Endothelial cell of umbilical vein (primary cell): Measurements from ENCODE around the gene SEMA7A. TPM values are rescaled to one million over a fixed set of nuclear protein-coding genes. Genes with fewer than 3 reads are reported as not detected.

Experiments used
- BruUV-seq: library from RNA; stranded (reverse); fragments of 400-500 nt; replicated peaks from 2 replicates; lab custom pipeline; 2021; lab: Mats Ljungman, UMichigan
- CTCF ChIA-PET: fragments of 300-600, 350-600 bp; sonication (Branson Sonifier 250); formaldehyde crosslinking; loops from one replicate; lab custom pipeline; 2021; ENCODE audit warnings: antibody characterized with exemption, inconsistent platforms; lab: Charles Lee
- POLR2A ChIA-PET: fragments of 300-600, 350-600 bp; sonication (Branson Sonifier 250); formaldehyde crosslinking; loops from one replicate; lab custom pipeline; 2021; ENCODE audit warnings: antibody characterized with exemption, inconsistent platforms; lab: Charles Lee
- DNase-seq: peaks from one replicate; pipeline ENCODE4 v3.0.0-alpha.2; 2011; ENCODE audit warnings: low read depth, low spot score
- FAIRE-seq: peaks from 2 replicates; lab custom pipeline; 2011; peaks lifted over from hg19 to GRCh38; lab: Jason Lieb, UNC
- H2AFZ ChIP-seq: 2 replicates; pipeline ENCODE4 v1.6.0; 2012; ENCODE audit warnings: low read depth, low read length, control low read depth, inconsistent platforms
- H3K27ac ChIP-seq: 2 replicates; pipeline ENCODE4 v1.5.1; 2011; ENCODE audit warnings: low read depth, mild to moderate bottlenecking, control low read depth, low read length, moderate library complexity; ENCODE audit not compliant: insufficient read depth
- H3K27me3 ChIP-seq, 2 experiments: 2 replicates each; pipeline versions ENCODE4 v1.6.0 to v1.6.1; 2011; ENCODE audit warnings: low read length in 2 of 2, mixed read lengths in 1 of 2; ENCODE audit not compliant: control insufficient read depth in 2 of 2, insufficient read depth in 2 of 2
- H3K36me3 ChIP-seq, 2 experiments: 2 replicates in 1 of 2; 3 replicates in 1 of 2; pipeline ENCODE4 v1.5.1; 2011; ENCODE audit warnings: low read length in 2 of 2, mild to moderate bottlenecking in 1 of 2, moderate library complexity in 1 of 2; ENCODE audit not compliant: control insufficient read depth in 2 of 2, insufficient read depth in 2 of 2; ENCODE audit errors: extremely low read depth in 1 of 2
- H3K4me1 ChIP-seq: 3 replicates; pipeline ENCODE4 v1.5.1; 2011; ENCODE audit warnings: mild to moderate bottlenecking, low read length; ENCODE audit not compliant: control insufficient read depth, insufficient read depth; ENCODE audit errors: extremely low read depth
- H3K4me2 ChIP-seq: 2 replicates; pipeline ENCODE4 v1.6.1; 2011; ENCODE audit warnings: low read length, control low read depth, mixed read lengths; ENCODE audit not compliant: insufficient read depth
- H3K4me3 ChIP-seq, 3 experiments: fragments of 200-600 bp in 1 of 3; sonication (generic), shearing (Covaris generic) in 1 of 3; replicated peaks in 1 of 3; 2 replicates each; pipeline ENCODE4 v1.5.1; 2011 to 2016; ENCODE audit warnings: control low read depth in 3 of 3, low read length in 3 of 3, mild to moderate bottlenecking in 2 of 3, inconsistent platforms in 1 of 3, low read depth in 1 of 3, moderate library complexity in 1 of 3; ENCODE audit not compliant: insufficient read depth in 1 of 3
- H3K79me2 ChIP-seq: 2 replicates; pipeline ENCODE4 v1.6.0; 2012; ENCODE audit warnings: low read length, inconsistent platforms; ENCODE audit not compliant: control insufficient read depth, insufficient read depth
- H3K9ac ChIP-seq: replicated peaks from 2 replicates; pipeline ENCODE3; 2011; ENCODE audit warnings: low read length, control low read depth; ENCODE audit not compliant: insufficient read depth; ENCODE audit errors: extremely low read depth
- H3K9me1 ChIP-seq: replicated peaks from 3 replicates; pipeline ENCODE4 v1.6.0; 2011; ENCODE audit warnings: mild to moderate bottlenecking, low read length; ENCODE audit not compliant: control insufficient read depth, insufficient read depth; ENCODE audit errors: extremely low read depth
- H3K9me3 ChIP-seq: replicated peaks from 2 replicates; pipeline ENCODE4 v1.5.1; 2012; ENCODE audit warnings: low read length, inconsistent platforms; ENCODE audit not compliant: control insufficient read depth, insufficient read depth
- H4K20me1 ChIP-seq: replicated peaks from 2 replicates; pipeline ENCODE3; 2011; ENCODE audit warnings: mild to moderate bottlenecking, low read length; ENCODE audit not compliant: control insufficient read depth, insufficient read depth; ENCODE audit errors: extremely low read depth
- EZH2 ChIP-seq: IDR thresholded peaks from 2 replicates; pipeline ENCODE4 v1.6.1; 2012; ENCODE audit warnings: borderline replicate concordance, low read depth, mild to moderate bottlenecking, moderate library complexity, low read length, inconsistent platforms; ENCODE audit not compliant: severe bottlenecking
- FOS ChIP-seq: IDR thresholded peaks from 2 replicates; pipeline ENCODE4 v1.6.1; 2011; ENCODE audit warnings: mild to moderate bottlenecking, low read length, moderate library complexity, borderline replicate concordance; ENCODE audit not compliant: insufficient read depth
- GATA2 ChIP-seq: IDR thresholded peaks from 2 replicates; pipeline ENCODE4 v1.7.0; 2011; ENCODE audit warnings: low read depth, mild to moderate bottlenecking, moderate library complexity, mixed read lengths, low read length; ENCODE audit not compliant: insufficient read length, insufficient read depth
- MYC ChIP-seq: IDR thresholded peaks from one replicate; pipeline ENCODE4 v1.6.1; 2011; ENCODE audit warnings: mild to moderate bottlenecking, low read depth, low read length
- POLR2A ChIP-seq: IDR thresholded peaks from 2 replicates; pipeline ENCODE4 v1.6.1; 2012; ENCODE audit warnings: low read depth, mild to moderate bottlenecking, control low read depth, low read length
- POLR2AphosphoS5 ChIP-seq: IDR thresholded peaks from 2 replicates; pipeline ENCODE4 v1.6.1; 2012; ENCODE audit warnings: low read depth, mild to moderate bottlenecking, control low read depth, low read length, moderate library complexity; ENCODE audit not compliant: insufficient read depth
- dilution Hi-C: fragments of 300-500 bp; cut with MboI; formaldehyde crosslinking; loops from one replicate; pipeline ENCODE4 v1.15.0; 2019; ENCODE audit warnings: low sequenced_read_pairs; ENCODE audit not compliant: extremely low pct_ligation_motif_present
- intact Hi-C: fragments of 100-400 bp; cut with micrococcal nuclease; formaldehyde crosslinking; loops from one replicate; pipeline ENCODE4 v1.10.0; 2022
- polyA plus RNA-seq, 4 experiments: library from polyadenylated mRNA; depleted of rRNA in 3 of 4; stranded (reverse) in 3 of 4; unstranded in 1 of 4; fragments of >200 nt; gene quantifications; 2 replicates each; pipeline versions ENCODE4 v1.2.1 to v1.2.3, GENCODE V29; 2011 to 2012; ENCODE audit warnings: missing spikeins in 1 of 4
- total RNA-seq: library from RNA; stranded (reverse); gene quantifications from 2 replicates; pipeline ENCODE4 v1.2.3, GENCODE V29; 2021
- TF ChIP-seq, protein P1 (sequence below), 2 donors: IDR thresholded peaks; 1 replicate in 1 of 2; 2 replicates in 1 of 2; pipeline ENCODE4 v1.5.1; 2011; ENCODE audit warnings: low read length in 2 of 2, mild to moderate bottlenecking in 2 of 2, moderate library complexity in 2 of 2, control low read depth in 1 of 2, inconsistent platforms in 1 of 2, low read depth in 1 of 2; ENCODE audit not compliant: insufficient read depth in 1 of 2; ENCODE audit errors: extremely low read depth in 1 of 2
- TF ChIP-seq, protein P2 (sequence below): IDR thresholded peaks from 2 replicates; pipeline ENCODE4 v1.6.1; 2011; ENCODE audit not compliant: insufficient read depth, insufficient read length

Gene SEMA7A
- total and polyA plus RNA-seq, 2 donors (not counting 3 experiments of a cell fraction or from before 2014, with no cell fraction given), result 1.7 to 2.0 TPM

DNA sequence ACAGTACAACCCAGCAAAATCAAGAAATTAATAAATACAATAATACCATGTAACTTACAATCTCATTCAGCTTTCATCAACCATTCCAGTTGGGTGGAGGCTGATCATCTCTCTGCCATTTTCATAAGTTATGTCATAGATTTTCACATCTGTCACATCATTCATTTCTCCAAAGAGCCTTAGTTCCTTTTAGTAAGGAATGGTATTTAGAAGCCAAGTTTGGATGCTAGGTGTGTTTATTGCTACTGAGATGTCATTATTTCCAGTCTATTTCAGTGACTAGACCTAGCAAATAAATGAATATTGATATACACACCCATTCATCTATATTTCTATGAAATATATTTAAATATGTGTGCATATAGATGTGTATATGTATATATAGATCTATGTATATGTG is 29.9 kb upstream of the SEMA7A start:
- Histone ChIP-seq H3K79me2 (peaks cover 4% of the 10 kb centered on the region), H3K27ac (no peak overlapping the region), H3K9ac (no peak overlapping the region), H4K20me1 (no peaks in the 10 kb centered on the region), H3K27me3 (no peaks in the 10 kb centered on the region), H3K9me3 (no peaks in the 10 kb centered on the region), H3K9me1 (no peaks in the 10 kb centered on the region), H3K4me1 (peaks cover 9% of the 10 kb centered on the region), H3K36me3 (no peaks in the 10 kb centered on the region), H2AFZ (no peak overlapping the region), H3K4me3 (no peak overlapping the region), H3K4me2 (no peak overlapping the region)
- FAIRE-seq, result no peak
- CTCF ChIA-PET, result no interaction called here
- TF ChIP-seq POLR2AphosphoS5, result no peak
- no peak for TF ChIP-seq MYC
- TF ChIP-seq EZH2, result no peak
- no peak for TF ChIP-seq POLR2A
- no peak for TF ChIP-seq GATA2
- TF ChIP-seq, protein P1, sequence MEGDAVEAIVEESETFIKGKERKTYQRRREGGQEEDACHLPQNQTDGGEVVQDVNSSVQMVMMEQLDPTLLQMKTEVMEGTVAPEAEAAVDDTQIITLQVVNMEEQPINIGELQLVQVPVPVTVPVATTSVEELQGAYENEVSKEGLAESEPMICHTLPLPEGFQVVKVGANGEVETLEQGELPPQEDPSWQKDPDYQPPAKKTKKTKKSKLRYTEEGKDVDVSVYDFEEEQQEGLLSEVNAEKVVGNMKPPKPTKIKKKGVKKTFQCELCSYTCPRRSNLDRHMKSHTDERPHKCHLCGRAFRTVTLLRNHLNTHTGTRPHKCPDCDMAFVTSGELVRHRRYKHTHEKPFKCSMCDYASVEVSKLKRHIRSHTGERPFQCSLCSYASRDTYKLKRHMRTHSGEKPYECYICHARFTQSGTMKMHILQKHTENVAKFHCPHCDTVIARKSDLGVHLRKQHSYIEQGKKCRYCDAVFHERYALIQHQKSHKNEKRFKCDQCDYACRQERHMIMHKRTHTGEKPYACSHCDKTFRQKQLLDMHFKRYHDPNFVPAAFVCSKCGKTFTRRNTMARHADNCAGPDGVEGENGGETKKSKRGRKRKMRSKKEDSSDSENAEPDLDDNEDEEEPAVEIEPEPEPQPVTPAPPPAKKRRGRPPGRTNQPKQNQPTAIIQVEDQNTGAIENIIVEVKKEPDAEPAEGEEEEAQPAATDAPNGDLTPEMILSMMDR (IDR thresholded peaks at IDR 0.05; ENCODE audit: extremely low read depth in 1 of 2, insufficient read depth in 1 of 2, low read depth in 1 of 2, low read length in 2 of 2), result no peak
- TF ChIP-seq FOS, result no peak
- TF ChIP-seq, protein P2, sequence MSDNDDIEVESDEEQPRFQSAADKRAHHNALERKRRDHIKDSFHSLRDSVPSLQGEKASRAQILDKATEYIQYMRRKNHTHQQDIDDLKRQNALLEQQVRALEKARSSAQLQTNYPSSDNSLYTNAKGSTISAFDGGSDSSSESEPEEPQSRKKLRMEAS, result no peak
- dilution Hi-C loops (no loop called here), intact Hi-C loops (no loop called here)
- POLR2A ChIA-PET, result no interaction called here
- no TSS peak for BruUV-seq
- DNase-seq, result no peak
